GM12878 (cell line): ENCODE data around the gene CHAF1A. TPM values are rescaled to one million over a fixed set of nuclear protein-coding genes. Genes with fewer than 3 reads are reported as not detected.
A peak's percentile ranks its signal among the peaks of the same experiment; 100 is the strongest.

ENCODE experiments used
- ATAC-seq: fragments of 200-7000 bp; cut with Tn5 transposase; 3 replicates; pipeline ENCODE4 v1.9.1; 2020; ENCODE audit warnings: mild to moderate bottlenecking, moderate library complexity
- BruUV-seq: library from RNA; stranded (reverse); fragments of 400-500 nt; replicated peaks from 2 replicates; lab custom pipeline; 2021; lab: Mats Ljungman, UMichigan
- CTCF ChIA-PET: fragments of 300-600 bp; sonication (Branson Sonifier 250); formaldehyde crosslinking; extraction: SDS; loops from one replicate; lab custom pipeline; 2021; ENCODE audit warnings: inconsistent platforms; lab: Yijun Ruan, JAX
- POLR2A ChIA-PET: fragments of 350-600 bp; formaldehyde crosslinking; extraction: SDS; loops from one replicate; lab custom pipeline; 2021; ENCODE audit warnings: inconsistent platforms; lab: Charles Lee
- RAD21 ChIA-PET: fragments of 300-600 bp; sonication (Branson Sonifier 250); formaldehyde crosslinking; loops from one replicate; lab custom pipeline; 2023; ENCODE audit warnings: antibody characterized with exemption; ENCODE audit not compliant: unreplicated experiment; lab: Charles Lee
- SMC1A ChIA-PET: fragments of 300-600 bp; sonication (Branson Sonifier 250); formaldehyde crosslinking; loops from one replicate; lab custom pipeline; 2023; ENCODE audit not compliant: unreplicated experiment, uncharacterized antibody; lab: Charles Lee
- DNase-seq: peaks from one replicate; pipeline ENCODE4 v3.0.0-alpha.2; 2011; ENCODE audit warnings: low read depth, low spot score
- FAIRE-seq: peaks from 3 replicates; lab custom pipeline; 2011; peaks lifted over from hg19 to GRCh38; lab: Jason Lieb, UNC
- H2AFZ ChIP-seq: 2 replicates; pipeline ENCODE4 v1.6.0; 2011; ENCODE audit warnings: low read depth, low read length, control low read depth; ENCODE audit not compliant: control insufficient read depth
- H3K27ac ChIP-seq: 2 replicates; pipeline ENCODE4 v1.5.1; 2011; ENCODE audit warnings: control low read depth; ENCODE audit not compliant: control insufficient read depth, insufficient read depth
- H3K27me3 ChIP-seq, 2 experiments: replicated peaks in 1 of 2; 2 replicates each; pipeline versions ENCODE4 v1.6.0 to v1.6.1; 2011; ENCODE audit warnings: low read length in 1 of 2; ENCODE audit not compliant: control insufficient read depth in 2 of 2, insufficient read depth in 2 of 2
- H3K36me3 ChIP-seq, 2 experiments: 2 replicates each; pipeline ENCODE4 v1.5.1; 2011; ENCODE audit warnings: low read length in 1 of 2; ENCODE audit not compliant: control insufficient read depth in 2 of 2, insufficient read depth in 2 of 2
- H3K4me1 ChIP-seq: 2 replicates; pipeline ENCODE4 v1.6.1; 2011; ENCODE audit warnings: mild to moderate bottlenecking, low read length, moderate library complexity, mixed read lengths; ENCODE audit not compliant: control insufficient read depth, insufficient read depth
- H3K4me2 ChIP-seq: 2 replicates; pipeline ENCODE4 v1.6.0; 2011; ENCODE audit warnings: control low read depth; ENCODE audit not compliant: control insufficient read depth, insufficient read depth
- H3K4me3 ChIP-seq: fragments of 200-600 bp; sonication (generic); 2 replicates; pipeline ENCODE4 v1.5.1; 2016
- H3K79me2 ChIP-seq: 2 replicates; pipeline ENCODE4 v1.6.0; 2011; ENCODE audit warnings: low read length; ENCODE audit not compliant: control insufficient read depth, insufficient read depth
- H3K9ac ChIP-seq: 2 replicates; pipeline ENCODE4 v1.8.0; 2011; ENCODE audit warnings: low read length, control low read depth, mixed read lengths; ENCODE audit not compliant: control insufficient read depth, insufficient read depth
- H3K9me3 ChIP-seq: replicated peaks from 3 replicates; pipeline ENCODE4 v1.5.1; 2011; ENCODE audit warnings: mild to moderate bottlenecking, low read length; ENCODE audit not compliant: control insufficient read depth, insufficient read depth
- H4K20me1 ChIP-seq: 2 replicates; pipeline ENCODE4 v1.6.0; 2011; ENCODE audit not compliant: control insufficient read depth, insufficient read depth
- BHLHE40 ChIP-seq, 2 experiments: fragments of 450-650 bp in 1 of 2; IDR thresholded peaks; 2 replicates each; pipeline ENCODE4 v1.6.1; 2011 to 2017; ENCODE audit warnings: low read depth in 2 of 2, borderline replicate concordance in 1 of 2, improper control_type of control experiment in 1 of 2, low read length in 1 of 2, mild to moderate bottlenecking in 1 of 2
- CREM ChIP-seq: IDR thresholded peaks from 2 replicates; pipeline ENCODE4 v1.6.1; 2014; ENCODE audit warnings: antibody characterized with exemption, low read depth
- MAX ChIP-seq: IDR thresholded peaks from 2 replicates; pipeline ENCODE4 v1.6.1; 2012; ENCODE audit warnings: low read depth, low read length, improper control_type of control experiment
- MTA3 ChIP-seq: IDR thresholded peaks from 2 replicates; pipeline ENCODE4 v1.6.1; 2012; ENCODE audit warnings: low read length, inconsistent platforms, borderline replicate concordance
- RCOR1 ChIP-seq: conservative IDR thresholded peaks from 2 replicates; pipeline ENCODE4 v1.6.1; 2012; ENCODE audit warnings: low read depth, low read length, improper control_type of control experiment
- SIX5 ChIP-seq: IDR thresholded peaks from 2 replicates; pipeline ENCODE4 v1.6.1; 2011; ENCODE audit warnings: mild to moderate bottlenecking, low read depth, low read length, moderate library complexity; ENCODE audit not compliant: severe bottlenecking
- SPI1 ChIP-seq: IDR thresholded peaks from 2 replicates; pipeline ENCODE4 v1.6.1; 2011; ENCODE audit warnings: low read depth, mild to moderate bottlenecking, low read length, moderate library complexity, borderline replicate concordance; ENCODE audit not compliant: insufficient read depth
- SRF ChIP-seq, 2 experiments: IDR thresholded peaks; 2 replicates each; pipeline ENCODE4 v1.6.1; 2011; ENCODE audit warnings: low read depth in 2 of 2, low read length in 2 of 2, mild to moderate bottlenecking in 1 of 2, moderate library complexity in 1 of 2
- STAT1 ChIP-seq: fragments of 450-650 bp; conservative IDR thresholded peaks from 2 replicates; pipeline ENCODE4 v1.6.1; 2014; ENCODE audit warnings: antibody characterized with exemption, mild to moderate bottlenecking
- ZNF217 ChIP-seq: fragments of 450-650 bp; IDR thresholded peaks from 2 replicates; pipeline ENCODE4 v1.6.1; 2017; ENCODE audit warnings: antibody characterized with exemption, mild to moderate bottlenecking
- ZNF24 ChIP-seq: fragments of 450-650 bp; IDR thresholded peaks from 2 replicates; pipeline ENCODE4 v1.6.1; 2017; ENCODE audit warnings: antibody characterized with exemption, mild to moderate bottlenecking
- ZNF274 ChIP-seq: IDR thresholded peaks from one replicate; pipeline ENCODE4 v1.8.0; 2011; ENCODE audit not compliant: insufficient read length, insufficient read depth
- ZNF687 ChIP-seq: fragments of 450-650 bp; IDR thresholded peaks from 2 replicates; pipeline ENCODE4 v1.6.1; 2017; ENCODE audit warnings: mild to moderate bottlenecking, moderate library complexity
- WGBS: methylation state at CpG from one replicate; pipeline ENCODE4 v1.1.6; 2016; ENCODE audit warnings: low lambda C conversion rate; ENCODE audit not compliant: insufficient replicate concordance, insufficient coverage; ENCODE audit errors: missing lambda C conversion rate; 5-methylcytosine and 5-hydroxymethylcytosine counted together
- in situ Hi-C: fragments of 300-500 bp; cut with MboI; formaldehyde crosslinking; loops from 9 replicates; pipeline ENCODE4 v1.14.3; 2018; ENCODE audit warnings: mixed read lengths
- intact Hi-C: fragments of 100-400 bp; cut with micrococcal nuclease; formaldehyde crosslinking; loops from one replicate; pipeline ENCODE4 v1.14.2; 2022; ENCODE audit not compliant: unreplicated experiment
- polyA plus RNA-seq, 11 experiments: library from polyadenylated mRNA; depleted of rRNA in 4 of 11; unstranded in 6 of 11; stranded (reverse) in 5 of 11; fragments of >200 nt; fragmentation: Nextera tagmentation in 4 of 11; fragmentation: Illumina TruSeq in 1 of 11; extraction: Ambion mirVana in 4 of 11; extraction: Trizol in 1 of 11; gene quantifications; 1 replicate in 1 of 11; 2 replicates in 10 of 11; pipeline versions ENCODE4 v1.2.1 to v1.2.3, GENCODE V29; 2011 to 2016; ENCODE audit warnings: inconsistent platforms in 2 of 11, missing spikeins in 2 of 11, low read depth in 1 of 11
- total RNA-seq, 4 experiments: library from RNA; depleted of rRNA in 3 of 4; stranded (reverse); fragments of >200 nt in 3 of 4; fragmentation: Illumina TruSeq in 1 of 4; extraction: Trizol in 1 of 4; gene quantifications; 2 replicates each; pipeline versions ENCODE4 v1.2.1 to v1.2.3, GENCODE V29; 2013 to 2021
- TF ChIP-seq, protein P1 (sequence below): fragments of 450-650 bp; formaldehyde crosslinking; IDR thresholded peaks from 2 replicates; pipeline ENCODE4 v1.4.0; 2020; ENCODE audit warnings: mild to moderate bottlenecking, moderate library complexity

Gene CHAF1A
- total and polyA plus RNA-seq, 10 of the 15 experiments (the other 5 are each of a cell fraction or from before 2014, with no cell fraction given), result 1.3 to 69.1 (median 34.2) TPM

GRCh38 chr19:4371247-4372164, 30.9 kb upstream of the CHAF1A start:
- peak overlapping the region; percentile 99 for H3K4me2 ChIP-seq
- peaks cover 86% of the 10 kb centered on the region for H3K79me2 ChIP-seq
- TF ChIP-seq ZNF217, result no peak
- TF ChIP-seq MAX, result no peak
- no peak for TF ChIP-seq SPI1
- TF ChIP-seq ZNF274, result no peak
- TF ChIP-seq SIX5, result no peak
- no peak for TF ChIP-seq ZNF24
- TF ChIP-seq, protein P1, sequence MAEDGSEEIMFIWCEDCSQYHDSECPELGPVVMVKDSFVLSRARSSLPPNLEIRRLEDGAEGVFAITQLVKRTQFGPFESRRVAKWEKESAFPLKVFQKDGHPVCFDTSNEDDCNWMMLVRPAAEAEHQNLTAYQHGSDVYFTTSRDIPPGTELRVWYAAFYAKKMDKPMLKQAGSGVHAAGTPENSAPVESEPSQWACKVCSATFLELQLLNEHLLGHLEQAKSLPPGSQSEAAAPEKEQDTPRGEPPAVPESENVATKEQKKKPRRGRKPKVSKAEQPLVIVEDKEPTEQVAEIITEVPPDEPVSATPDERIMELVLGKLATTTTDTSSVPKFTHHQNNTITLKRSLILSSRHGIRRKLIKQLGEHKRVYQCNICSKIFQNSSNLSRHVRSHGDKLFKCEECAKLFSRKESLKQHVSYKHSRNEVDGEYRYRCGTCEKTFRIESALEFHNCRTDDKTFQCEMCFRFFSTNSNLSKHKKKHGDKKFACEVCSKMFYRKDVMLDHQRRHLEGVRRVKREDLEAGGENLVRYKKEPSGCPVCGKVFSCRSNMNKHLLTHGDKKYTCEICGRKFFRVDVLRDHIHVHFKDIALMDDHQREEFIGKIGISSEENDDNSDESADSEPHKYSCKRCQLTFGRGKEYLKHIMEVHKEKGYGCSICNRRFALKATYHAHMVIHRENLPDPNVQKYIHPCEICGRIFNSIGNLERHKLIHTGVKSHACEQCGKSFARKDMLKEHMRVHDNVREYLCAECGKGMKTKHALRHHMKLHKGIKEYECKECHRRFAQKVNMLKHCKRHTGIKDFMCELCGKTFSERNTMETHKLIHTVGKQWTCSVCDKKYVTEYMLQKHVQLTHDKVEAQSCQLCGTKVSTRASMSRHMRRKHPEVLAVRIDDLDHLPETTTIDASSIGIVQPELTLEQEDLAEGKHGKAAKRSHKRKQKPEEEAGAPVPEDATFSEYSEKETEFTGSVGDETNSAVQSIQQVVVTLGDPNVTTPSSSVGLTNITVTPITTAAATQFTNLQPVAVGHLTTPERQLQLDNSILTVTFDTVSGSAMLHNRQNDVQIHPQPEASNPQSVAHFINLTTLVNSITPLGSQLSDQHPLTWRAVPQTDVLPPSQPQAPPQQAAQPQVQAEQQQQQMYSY, result no peak
- TF ChIP-seq SRF (IDR thresholded peaks at IDR 0.05; ENCODE audit: low read depth in 2 of 2, low read length in 2 of 2), result no peak
- no peak for TF ChIP-seq RCOR1
- TF ChIP-seq STAT1, result no peak
- TF ChIP-seq BHLHE40 (IDR thresholded peaks at IDR 0.05; ENCODE audit: borderline replicate concordance in 1 of 2, low read depth in 2 of 2, low read length in 1 of 2), result no peak
- no peak for TF ChIP-seq MTA3
- TF ChIP-seq CREM, result no peak
- no peak for TF ChIP-seq ZNF687
- SMC1A ChIA-PET, result no interaction called here
- H3K36me3 ChIP-seq, result peaks cover 10 to 24% of the 10 kb centered on the region in 2 experiments; a peak in 3 of 4 replicates
- H2AFZ ChIP-seq, result no peak overlapping the region
- POLR2A ChIA-PET, result no interaction called here
- intact Hi-C loops, result no loop called here
- no peaks in the 10 kb centered on the region for H3K9me3 ChIP-seq
- 88% methylated on average over 25 of the region's 31 CpGs for whole genome bisulfite sequencing
- peak overlapping the region; percentile 98 for H3K27ac ChIP-seq
- no peaks in the 10 kb centered on the region for H3K27me3 ChIP-seq
- no TSS peak for BruUV-seq
- DNase-seq, result no peak
- no peaks in the 10 kb centered on the region for H4K20me1 ChIP-seq
- CTCF ChIA-PET, result no interaction called here
- RAD21 ChIA-PET, result no interaction called here
- in situ Hi-C loops, result no loop called here
- H3K4me3 ChIP-seq, result peak overlapping the region; percentile 71; the same call in 1 of the 2 replicates
- FAIRE-seq, result no peak
- ATAC-seq, result no peak
- H3K9ac ChIP-seq, result peak overlapping the region; percentile 32; the same call in 1 of the 2 replicates
- H3K4me1 ChIP-seq, result peaks cover 77% of the 10 kb centered on the region
